ENCODE measurements around the gene SLC35A2. TPM values are rescaled to one million over a fixed set of nuclear protein-coding genes. Genes with fewer than 3 reads are reported as not detected.

SLC35A2 gene
- total RNA-seq, 1 donor from 2014 or later = 34.6 TPM

DNA sequence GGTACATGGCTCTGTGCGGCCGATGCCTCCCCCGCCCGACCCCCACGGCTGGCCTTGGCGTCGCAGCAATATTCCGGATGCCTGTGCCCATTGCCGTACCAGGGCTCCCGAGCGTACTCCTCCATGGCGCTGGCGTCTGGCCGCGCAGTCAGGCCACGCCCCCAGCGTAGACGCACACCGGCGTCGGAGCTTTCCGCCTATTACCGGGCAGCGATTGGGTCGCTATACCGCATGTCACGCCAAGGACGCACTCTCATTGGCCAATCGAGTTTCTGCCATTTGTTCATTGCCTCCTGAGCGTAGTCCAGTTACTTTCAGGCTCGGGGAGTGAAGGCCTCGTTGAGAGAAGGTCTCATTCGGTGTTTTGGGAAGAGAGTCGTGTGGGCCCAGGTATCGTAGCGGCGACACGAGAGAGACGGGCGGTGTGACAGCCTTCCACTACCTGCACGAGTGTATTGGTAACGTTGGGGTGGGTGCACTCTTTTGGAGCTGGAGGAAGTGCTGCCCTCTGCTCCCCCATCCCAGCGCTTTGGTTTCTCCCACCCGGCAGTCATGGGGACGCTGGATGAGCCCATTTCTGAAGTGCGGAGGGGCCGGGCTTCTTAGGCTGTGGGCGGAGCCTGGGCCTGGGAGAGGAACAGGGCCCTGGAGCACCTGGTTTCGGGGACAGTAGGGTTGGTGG lies 13.7 kb downstream of the SLC35A2 start, which contains the start of the genes PQBP1 and TIMM17B:
TSS of gene PQBP1 (plus strand) at position 306 of the 682 bp plus-strand sequence. CDS start 580 bp downstream, outside the sequence.
TSS of gene TIMM17B (minus strand) at position 144 of the 682 bp plus-strand sequence. CDS start at position 125, 19 bp downstream.
- peaks cover 13% of the 10 kb centered on the region for H3K4me1 Mint-ChIP-seq (ENCODE audit: unreplicated experiment)
- no peaks in the 10 kb centered on the region for H3K9me3 Mint-ChIP-seq (ENCODE audit: unreplicated experiment)
- H3K36me3 Mint-ChIP-seq (ENCODE audit: unreplicated experiment) = peaks cover 10% of the 10 kb centered on the region
- H3K27me3 Mint-ChIP-seq (ENCODE audit: unreplicated experiment) = no peaks in the 10 kb centered on the region
- peak within 1 kb of the TSS; percentile 84 for H3K4me3 Mint-ChIP-seq (ENCODE audit: unreplicated experiment)
- H3K27ac Mint-ChIP-seq (ENCODE audit: unreplicated experiment) = peak within 1 kb of the TSS; percentile 93
- TF ChIP-seq, protein P1, sequence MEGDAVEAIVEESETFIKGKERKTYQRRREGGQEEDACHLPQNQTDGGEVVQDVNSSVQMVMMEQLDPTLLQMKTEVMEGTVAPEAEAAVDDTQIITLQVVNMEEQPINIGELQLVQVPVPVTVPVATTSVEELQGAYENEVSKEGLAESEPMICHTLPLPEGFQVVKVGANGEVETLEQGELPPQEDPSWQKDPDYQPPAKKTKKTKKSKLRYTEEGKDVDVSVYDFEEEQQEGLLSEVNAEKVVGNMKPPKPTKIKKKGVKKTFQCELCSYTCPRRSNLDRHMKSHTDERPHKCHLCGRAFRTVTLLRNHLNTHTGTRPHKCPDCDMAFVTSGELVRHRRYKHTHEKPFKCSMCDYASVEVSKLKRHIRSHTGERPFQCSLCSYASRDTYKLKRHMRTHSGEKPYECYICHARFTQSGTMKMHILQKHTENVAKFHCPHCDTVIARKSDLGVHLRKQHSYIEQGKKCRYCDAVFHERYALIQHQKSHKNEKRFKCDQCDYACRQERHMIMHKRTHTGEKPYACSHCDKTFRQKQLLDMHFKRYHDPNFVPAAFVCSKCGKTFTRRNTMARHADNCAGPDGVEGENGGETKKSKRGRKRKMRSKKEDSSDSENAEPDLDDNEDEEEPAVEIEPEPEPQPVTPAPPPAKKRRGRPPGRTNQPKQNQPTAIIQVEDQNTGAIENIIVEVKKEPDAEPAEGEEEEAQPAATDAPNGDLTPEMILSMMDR (IDR thresholded peaks at IDR 0.05) = no peak
- DNase-seq (ENCODE audit: extremely low spot score, unreplicated experiment) = peak; percentile 95

DNA sequence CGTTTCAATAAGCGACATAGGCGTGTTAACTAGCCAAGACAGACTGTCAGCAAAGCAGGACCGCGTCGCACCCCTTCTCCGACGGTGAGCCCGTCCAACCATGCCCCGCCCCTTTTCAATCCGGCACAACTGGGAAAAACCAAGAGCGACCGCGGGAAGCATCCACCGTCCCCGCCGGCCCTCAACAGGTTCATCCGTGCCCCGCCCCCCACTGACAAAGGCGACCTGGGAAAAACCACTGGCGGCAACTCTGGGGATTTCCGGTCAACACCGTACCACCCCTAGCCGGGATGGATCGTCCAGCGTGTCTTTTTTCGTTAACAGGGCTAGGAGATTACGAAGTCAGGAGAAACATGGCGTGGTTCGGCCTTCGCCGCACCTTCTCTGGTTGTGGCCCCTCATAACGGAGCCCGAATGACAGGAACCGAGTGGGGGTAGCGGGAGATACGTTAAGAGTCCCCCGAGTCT lies 14.3 kb downstream of the SLC35A2 start:
- Mint-ChIP-seq H3K9me3 (ENCODE audit: unreplicated experiment) (no peaks in the 10 kb centered on the region), H3K27ac (ENCODE audit: unreplicated experiment) (peak overlapping the region; percentile 93), H3K4me1 (ENCODE audit: unreplicated experiment) (peaks cover 17% of the 10 kb centered on the region), H3K27me3 (ENCODE audit: unreplicated experiment) (no peaks in the 10 kb centered on the region), H3K4me3 (ENCODE audit: unreplicated experiment) (peak overlapping the region; percentile 84), H3K36me3 (ENCODE audit: unreplicated experiment) (peaks cover 8% of the 10 kb centered on the region)
- TF ChIP-seq, protein P1 (IDR thresholded peaks at IDR 0.05) = no peak
- DNase-seq (ENCODE audit: extremely low spot score, unreplicated experiment) = peak; percentile 90

DNA sequence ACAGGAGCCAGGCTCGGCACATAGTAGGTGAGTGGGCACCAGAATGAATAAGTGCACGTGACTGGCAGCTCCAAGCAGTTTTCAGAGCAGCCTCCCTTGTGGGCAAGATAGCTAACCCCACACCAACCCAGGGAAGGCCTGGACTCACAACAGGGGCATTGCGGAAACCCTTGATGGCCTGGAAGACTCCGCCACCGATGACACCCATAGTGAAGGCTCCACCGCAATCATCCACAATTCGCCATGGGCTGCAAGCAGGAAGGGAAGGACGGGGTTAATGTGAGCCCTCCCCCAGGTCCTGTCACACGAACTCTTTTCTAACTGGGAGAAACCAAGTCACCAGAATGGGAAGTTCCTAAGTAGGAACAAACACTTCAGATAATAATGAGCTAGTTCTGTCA lies 14.8 kb downstream of the SLC35A2 start:
- Mint-ChIP-seq H3K36me3 (ENCODE audit: unreplicated experiment) (peaks cover 2% of the 10 kb centered on the region), H3K4me1 (ENCODE audit: unreplicated experiment) (peaks cover 21% of the 10 kb centered on the region), H3K4me3 (ENCODE audit: unreplicated experiment) (peak overlapping the region; percentile 84), H3K27ac (ENCODE audit: unreplicated experiment) (peak overlapping the region; percentile 93), H3K27me3 (ENCODE audit: unreplicated experiment) (no peaks in the 10 kb centered on the region), H3K9me3 (ENCODE audit: unreplicated experiment) (no peaks in the 10 kb centered on the region)
- TF ChIP-seq, protein P1 (IDR thresholded peaks at IDR 0.05) = no peak
- DNase-seq (ENCODE audit: extremely low spot score, unreplicated experiment) = no peak

DNA sequence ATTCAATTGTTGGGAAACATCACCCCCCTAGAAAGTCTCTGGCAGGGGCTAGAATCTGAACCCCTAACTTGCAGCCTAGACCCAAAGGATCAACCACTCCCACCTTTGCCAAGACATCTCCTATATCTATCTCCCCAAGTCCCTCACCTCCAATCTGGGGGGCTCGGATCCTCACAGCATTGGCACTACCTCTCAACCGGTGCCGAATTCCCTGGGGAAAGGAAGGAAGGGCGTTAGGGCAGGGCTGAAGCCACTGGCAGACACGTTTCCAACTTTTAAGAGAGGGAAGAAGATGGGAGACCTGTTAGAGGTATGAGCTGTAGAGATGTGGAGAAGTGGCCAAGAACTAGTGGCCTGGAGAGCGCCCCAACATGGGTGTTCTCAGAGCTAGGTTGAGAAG lies 16.6 kb downstream of the SLC35A2 start:
- peaks cover 1% of the 10 kb centered on the region for H3K36me3 Mint-ChIP-seq (ENCODE audit: unreplicated experiment)
- H3K4me1 Mint-ChIP-seq (ENCODE audit: unreplicated experiment) = peaks cover 23% of the 10 kb centered on the region
- H3K9me3 Mint-ChIP-seq (ENCODE audit: unreplicated experiment) = no peaks in the 10 kb centered on the region
- H3K27me3 Mint-ChIP-seq (ENCODE audit: unreplicated experiment) = no peaks in the 10 kb centered on the region
- no peak overlapping the region for H3K27ac Mint-ChIP-seq (ENCODE audit: unreplicated experiment)
- no peak overlapping the region for H3K4me3 Mint-ChIP-seq (ENCODE audit: unreplicated experiment)
- no peak for DNase-seq (ENCODE audit: extremely low spot score, unreplicated experiment)
- TF ChIP-seq, protein P1 (IDR thresholded peaks at IDR 0.05) = no peak

DNA sequence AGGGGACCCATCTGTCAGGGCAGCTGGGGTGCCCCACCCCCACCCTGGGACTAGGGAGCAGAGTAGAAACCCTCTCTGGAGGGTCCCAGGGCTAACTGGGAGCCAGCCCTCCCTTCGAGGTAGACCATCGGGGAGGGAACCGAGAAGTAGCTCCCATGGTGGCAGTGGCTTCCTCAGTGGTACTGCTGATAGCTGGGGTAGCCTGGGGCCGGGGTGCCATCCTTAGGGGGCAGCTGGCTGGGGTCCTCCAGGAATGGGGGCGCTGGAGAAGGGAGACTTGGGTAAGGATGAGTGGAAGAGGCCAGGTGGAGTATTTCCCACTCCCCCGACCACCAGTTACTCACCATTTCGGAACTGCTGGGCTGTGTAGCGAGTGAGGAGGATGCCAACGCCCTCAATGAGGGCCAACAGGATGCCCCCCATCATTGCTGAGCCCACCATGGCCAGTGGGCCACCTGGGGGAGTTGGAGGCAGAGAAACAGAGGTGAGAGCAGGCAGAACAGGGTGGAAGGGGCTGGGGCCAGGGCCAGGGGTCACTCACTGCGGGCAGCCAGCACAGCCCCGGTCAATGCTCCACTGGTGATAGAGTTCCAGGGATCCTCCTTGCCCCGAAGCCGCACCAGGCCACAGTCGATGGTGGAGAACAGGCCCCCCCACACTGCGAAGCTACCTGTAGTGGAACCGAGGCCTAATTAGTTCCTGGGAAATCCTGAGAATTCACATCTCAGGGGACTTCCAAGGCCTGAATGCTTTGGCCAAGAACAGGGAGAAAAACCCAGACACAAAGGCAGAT lies 17.7 kb downstream of the SLC35A2 start:
- Mint-ChIP-seq H3K9me3 (ENCODE audit: unreplicated experiment) (no peaks in the 10 kb centered on the region), H3K27me3 (ENCODE audit: unreplicated experiment) (no peaks in the 10 kb centered on the region), H3K4me3 (ENCODE audit: unreplicated experiment) (no peak overlapping the region)

More for the DNA sequence above, 17.7 kb downstream of the SLC35A2 start:
- H3K27ac Mint-ChIP-seq (ENCODE audit: unreplicated experiment) = no peak overlapping the region
- no peak for DNase-seq (ENCODE audit: extremely low spot score, unreplicated experiment)
- peaks cover 1% of the 10 kb centered on the region for H3K36me3 Mint-ChIP-seq (ENCODE audit: unreplicated experiment)
- TF ChIP-seq, protein P1 (IDR thresholded peaks at IDR 0.05) = no peak
- peaks cover 23% of the 10 kb centered on the region for H3K4me1 Mint-ChIP-seq (ENCODE audit: unreplicated experiment)

Data from osteocyte (in vitro differentiated cells).